Type B pancreatic cell (in vitro differentiated cells): Measurements from ENCODE around the gene DNAAF9. TPM values are rescaled to one million over a fixed set of nuclear protein-coding genes. Genes with fewer than 3 reads are reported as not detected.

Source experiments
- DNase-seq: peaks from one replicate; pipeline ENCODE4 v3.0.0; 2021; ENCODE audit warnings: mixed read lengths; ENCODE audit not compliant: unreplicated experiment; ENCODE audit errors: extremely low spot score
- H3K27ac Mint-ChIP-seq: 2 replicates; pipeline ENCODE4 v1.8.0; 2021; ENCODE audit warnings: mild to moderate bottlenecking, mixed read lengths
- H3K27me3 Mint-ChIP-seq: 2 replicates; pipeline ENCODE4 v1.8.0; 2021; ENCODE audit warnings: mixed read lengths
- H3K36me3 Mint-ChIP-seq: 2 replicates; pipeline ENCODE4 v1.8.0; 2021; ENCODE audit warnings: mixed read lengths
- H3K4me1 Mint-ChIP-seq: one replicate; pipeline ENCODE4 v1.8.0; 2021; ENCODE audit warnings: mixed read lengths; ENCODE audit not compliant: unreplicated experiment
- H3K4me3 Mint-ChIP-seq: 2 replicates; pipeline ENCODE4 v1.8.0; 2021; ENCODE audit warnings: mild to moderate bottlenecking, mixed read lengths
- H3K9me3 Mint-ChIP-seq: 2 replicates; pipeline ENCODE4 v1.8.0; 2021; ENCODE audit warnings: mixed read lengths
- CTCF ChIP-seq: fragments of 200-600 bp; sonication (generic); conservative IDR thresholded peaks from 2 replicates; pipeline ENCODE4 v1.5.0; 2021; ENCODE audit warnings: antibody characterized with exemption, mild to moderate bottlenecking
- total RNA-seq: library from RNA; stranded (reverse); gene quantifications from 2 replicates; pipeline ENCODE4 v1.2.1, GENCODE V29; 2021; ENCODE audit warnings: low replicate concordance

The DNAAF9 gene
- total RNA-seq, 1 donor from 2014 or later, result 17.3 TPM

- peaks cover 39% of the 10 kb centered on the region for H3K36me3 Mint-ChIP-seq
- no peak for DNase-seq
- no peaks in the 10 kb centered on the region for H3K9me3 Mint-ChIP-seq
- no peaks in the 10 kb centered on the region for H3K27me3 Mint-ChIP-seq
- no peaks in the 10 kb centered on the region for H3K4me1 Mint-ChIP-seq
- no peak for TF ChIP-seq CTCF
- no peak overlapping the region for H3K27ac Mint-ChIP-seq
- no peak overlapping the region for H3K4me3 Mint-ChIP-seq
Measured at GRCh38 chr20:3367089-3367488, 40.4 kb downstream of the DNAAF9 start.

- no peaks in the 10 kb centered on the region for H3K9me3 Mint-ChIP-seq
- H3K27ac Mint-ChIP-seq, result peak overlapping the region; percentile 43
- DNase-seq, result no peak
- H3K36me3 Mint-ChIP-seq, result peaks cover 33% of the 10 kb centered on the region
- no peak for TF ChIP-seq CTCF
- no peak overlapping the region for H3K4me3 Mint-ChIP-seq
- H3K27me3 Mint-ChIP-seq, result no peaks in the 10 kb centered on the region
- H3K4me1 Mint-ChIP-seq, result no peaks in the 10 kb centered on the region
Measured at GRCh38 chr20:3364323-3365013, 43.0 kb downstream of the DNAAF9 start.

- Mint-ChIP-seq H3K4me3 (no peak overlapping the region), H3K9me3 (no peaks in the 10 kb centered on the region), H3K4me1 (no peaks in the 10 kb centered on the region), H3K36me3 (peaks cover 23% of the 10 kb centered on the region), H3K27ac (no peak overlapping the region), H3K27me3 (no peaks in the 10 kb centered on the region)
- TF ChIP-seq CTCF, result no peak
- no peak for DNase-seq
Measured at GRCh38 chr20:3360752-3361151, 46.7 kb downstream of the DNAAF9 start.

- no peaks in the 10 kb centered on the region for H3K9me3 Mint-ChIP-seq
- H3K4me3 Mint-ChIP-seq, result no peak overlapping the region
- no peak for TF ChIP-seq CTCF
- DNase-seq, result no peak
- no peaks in the 10 kb centered on the region for H3K4me1 Mint-ChIP-seq
- H3K27ac Mint-ChIP-seq, result no peak overlapping the region
- H3K36me3 Mint-ChIP-seq, result peaks cover 20% of the 10 kb centered on the region
- no peaks in the 10 kb centered on the region for H3K27me3 Mint-ChIP-seq
Measured at GRCh38 chr20:3358676-3359340, 48.7 kb downstream of the DNAAF9 start.

Other genes starting within 250 kb of the DNAAF9 start
- gene FASTKD5, start 247.8 kb downstream of the DNAAF9 start, total RNA-seq, result 19.4 and 22.0 TPM in 2 replicates
- 6.6 and 6.9 TPM in 2 replicates for gene UBOX5, start 247.8 kb downstream of the DNAAF9 start, total RNA-seq
- 17.2 and 17.3 TPM in 2 replicates for gene LZTS3, start 234.1 kb downstream of the DNAAF9 start, total RNA-seq
- 56.7 and 61.6 TPM in 2 replicates for gene DDRGK1, start 203.0 kb downstream of the DNAAF9 start, total RNA-seq
- gene ITPA, start 198.2 kb downstream of the DNAAF9 start, total RNA-seq, result 51.7 and 59.7 TPM in 2 replicates
- gene SLC4A11, start 168.5 kb downstream of the DNAAF9 start, total RNA-seq, result 5.8 and 6.9 TPM in 2 replicates
- gene ATRN, start 63.3 kb upstream of the DNAAF9 start, total RNA-seq, result 36.9 and 43.9 TPM in 2 replicates